GM19397 (cell line): ENCODE measurements around the gene PAK4.

Experiments
- ATAC-seq: cut with Tn5 transposase; IDR thresholded peaks from one replicate; pipeline ENCODE4 v1.9.1; 2021; ENCODE audit warnings: mild to moderate bottlenecking, moderate library complexity; ENCODE audit not compliant: unreplicated experiment

PAK4 gene

DNA sequence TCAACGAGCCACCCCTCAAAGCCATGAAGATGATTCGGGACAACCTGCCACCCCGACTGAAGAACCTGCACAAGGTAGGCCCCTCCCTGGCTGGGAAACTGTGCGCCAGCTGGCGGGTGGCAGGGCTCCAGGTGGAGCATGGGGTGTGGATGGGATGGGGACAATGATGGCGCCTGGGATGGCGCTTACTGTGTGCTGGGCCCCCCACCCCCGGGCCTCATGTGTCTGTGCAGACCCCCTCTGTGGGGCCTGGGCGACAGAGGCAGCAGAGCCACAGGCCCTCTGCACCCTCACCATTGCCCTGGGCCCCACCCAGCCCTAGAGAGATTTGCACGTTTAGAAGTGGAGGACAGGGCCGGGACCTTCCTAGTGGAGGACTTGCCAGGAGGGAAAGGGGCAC lies 52.1 kb downstream of the PAK4 start:
- ATAC-seq, result no peak

- no peak for ATAC-seq
Measured at GRCh38 chr19:39178296-39179006, 52.9 kb downstream of the PAK4 start.

GRCh38 chr19:39179754-39180153 lies 54.2 kb downstream of the PAK4 start:
- ATAC-seq, result no peak

- ATAC-seq, result no peak
Measured at GRCh38 chr19:39180749-39181148, 55.2 kb downstream of the PAK4 start.

- ATAC-seq, result no peak
Measured at GRCh38 chr19:39181500-39182173, 56.1 kb downstream of the PAK4 start.

- no peak for ATAC-seq
Measured at GRCh38 chr19:39182174-39182505, 56.6 kb downstream of the PAK4 start.

DNA sequence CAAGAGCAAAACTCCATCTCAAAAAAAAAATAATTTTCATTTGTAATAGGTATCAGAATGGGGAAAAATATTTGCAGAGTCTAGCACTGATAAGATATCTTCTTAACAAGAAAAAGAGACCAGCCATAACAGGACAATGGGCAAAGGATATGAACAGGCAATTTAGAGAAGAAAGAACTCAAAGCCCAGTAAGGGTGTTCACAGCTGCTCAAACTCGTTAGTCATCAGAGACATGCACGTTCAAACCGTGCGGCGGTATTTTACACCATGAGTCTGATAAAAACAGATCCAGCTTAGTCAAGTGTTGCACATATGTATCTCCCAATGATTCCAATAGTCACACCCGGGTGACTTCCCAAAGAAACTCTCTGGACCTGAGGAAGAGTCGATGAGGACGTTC lies 57.5 kb downstream of the PAK4 start:
- ATAC-seq, result no peak

DNA sequence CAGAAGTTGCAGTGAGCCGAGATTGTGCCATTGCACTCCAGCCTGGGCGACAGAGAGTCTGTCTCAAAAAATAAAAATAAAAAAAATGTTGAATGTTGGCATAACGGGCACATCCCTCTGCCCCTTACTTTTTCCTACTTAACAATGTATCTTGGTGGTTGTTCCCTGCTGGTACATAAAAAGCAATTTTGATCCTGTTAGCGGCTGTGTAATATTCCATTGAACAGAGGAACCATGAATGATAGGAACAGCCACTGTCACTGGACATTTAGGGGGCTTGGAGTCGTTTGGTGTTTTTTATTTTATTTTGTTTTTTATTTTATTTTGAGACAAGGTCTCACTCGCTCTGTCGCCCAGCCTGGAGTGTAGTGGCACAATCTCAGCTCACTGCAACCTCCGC lies 60.8 kb downstream of the PAK4 start:
- ATAC-seq, result no peak

GRCh38 chr19:39187552-39187943 lies 62.0 kb downstream of the PAK4 start:
- ATAC-seq, result no peak

- ATAC-seq, result no peak
Measured at GRCh38 chr19:39188960-39189359, 63.4 kb downstream of the PAK4 start.

GRCh38 chr19:39190768-39191167 lies 65.2 kb downstream of the PAK4 start:
- no peak for ATAC-seq

GRCh38 chr19:39192846-39193245 lies 67.3 kb downstream of the PAK4 start:
- no peak for ATAC-seq

- no peak for ATAC-seq
Measured at GRCh38 chr19:39193803-39194202, 68.2 kb downstream of the PAK4 start.

DNA sequence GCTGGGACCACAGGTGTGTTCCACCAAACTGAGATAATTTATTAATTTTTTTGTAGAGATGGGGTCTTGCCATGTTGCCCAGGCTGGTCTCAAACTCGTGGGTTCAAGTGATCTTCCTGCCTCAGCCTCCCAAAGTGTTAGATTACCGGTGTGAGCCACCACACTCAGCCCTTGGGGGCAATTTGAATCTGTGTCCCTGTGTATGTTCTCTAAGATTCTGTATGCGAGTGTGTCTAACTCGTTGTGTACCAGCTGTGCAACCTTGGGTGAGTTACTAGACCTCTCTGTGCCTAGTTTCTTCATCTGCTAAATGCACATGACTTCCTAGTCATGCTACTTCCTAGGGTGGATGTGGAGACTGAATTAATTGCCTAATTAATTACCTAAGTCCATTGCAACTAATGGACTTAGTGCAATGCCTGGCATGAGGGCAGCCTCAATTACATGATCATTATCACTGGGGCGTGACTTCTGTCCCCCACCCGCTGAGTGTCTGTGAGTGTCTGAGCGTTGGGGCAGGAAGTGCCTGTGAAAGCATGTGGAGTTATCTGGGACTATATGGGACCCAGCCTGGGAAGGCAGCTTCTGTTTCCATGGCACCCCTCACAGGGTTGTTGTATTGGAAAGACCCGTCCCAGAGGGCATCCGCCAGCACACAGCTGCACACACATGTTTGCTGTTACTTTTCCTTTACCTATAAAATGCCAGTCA lies 69.4 kb downstream of the PAK4 start:
- ATAC-seq, result no peak

DNA sequence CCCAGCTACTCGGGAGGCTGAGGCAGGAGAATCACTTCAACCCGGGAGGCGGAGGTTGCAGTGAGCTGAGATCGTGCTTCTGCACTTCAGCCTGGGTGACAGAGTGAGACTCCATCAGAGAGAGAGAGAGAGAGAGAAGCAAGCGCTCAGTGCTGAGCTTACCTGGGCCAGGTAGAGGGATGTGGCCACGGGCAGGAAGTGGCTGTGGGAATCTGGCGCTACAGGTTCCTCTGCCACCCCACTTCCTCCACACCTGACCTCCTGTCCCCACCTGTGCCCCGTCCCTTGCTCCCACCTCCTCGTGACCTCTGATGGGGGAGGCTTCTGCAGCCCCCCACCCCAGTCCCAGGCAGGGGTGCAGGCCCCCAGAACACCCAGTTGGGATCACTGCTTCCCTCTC lies 70.2 kb downstream of the PAK4 start:
- ATAC-seq, result no peak

- no peak for ATAC-seq
Measured at GRCh38 chr19:39196320-39196719, 70.7 kb downstream of the PAK4 start.

DNA sequence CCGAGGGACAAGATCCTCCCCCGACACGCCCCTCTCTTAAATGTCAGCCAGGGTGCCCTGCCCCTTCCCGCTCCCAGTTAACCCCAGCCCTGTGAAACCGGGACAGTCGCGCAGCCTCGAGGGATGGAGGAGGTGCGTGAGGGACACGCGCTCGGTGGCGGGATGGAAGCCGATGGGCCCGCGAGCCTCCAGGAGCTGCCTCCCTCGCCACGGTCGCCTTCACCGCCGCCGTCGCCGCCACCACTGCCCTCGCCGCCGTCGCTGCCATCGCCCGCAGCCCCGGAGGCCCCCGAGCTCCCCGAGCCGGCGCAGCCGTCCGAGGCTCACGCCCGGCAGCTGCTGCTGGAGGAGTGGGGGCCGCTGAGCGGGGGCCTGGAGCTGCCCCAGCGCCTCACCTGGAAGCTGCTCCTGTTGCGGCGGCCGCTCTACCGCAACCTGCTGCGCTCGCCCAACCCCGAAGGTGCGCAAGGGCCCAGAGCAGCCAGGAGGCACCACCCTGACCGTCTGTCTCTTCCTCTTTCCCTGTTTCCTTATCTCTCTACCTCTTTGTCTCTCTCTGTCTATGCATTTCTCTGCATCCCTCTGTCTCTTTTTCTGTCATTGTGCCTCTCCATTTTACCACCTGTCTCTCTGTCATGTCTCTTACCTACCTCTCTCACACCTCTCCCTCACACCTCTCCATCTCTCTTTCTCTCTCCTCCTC lies 71.4 kb downstream of the PAK4 start, which contains the start of gene NCCRP1:
TSS of gene NCCRP1 (plus strand) at position 105 of the 703 bp plus-strand sequence. CDS start at position 124, 19 bp downstream.
- no peak for ATAC-seq

GRCh38 chr19:39197808-39198207 lies 72.2 kb downstream of the PAK4 start:
- ATAC-seq, result no peak

GRCh38 chr19:39199025-39199424 lies 73.4 kb downstream of the PAK4 start:
- no peak for ATAC-seq

DNA sequence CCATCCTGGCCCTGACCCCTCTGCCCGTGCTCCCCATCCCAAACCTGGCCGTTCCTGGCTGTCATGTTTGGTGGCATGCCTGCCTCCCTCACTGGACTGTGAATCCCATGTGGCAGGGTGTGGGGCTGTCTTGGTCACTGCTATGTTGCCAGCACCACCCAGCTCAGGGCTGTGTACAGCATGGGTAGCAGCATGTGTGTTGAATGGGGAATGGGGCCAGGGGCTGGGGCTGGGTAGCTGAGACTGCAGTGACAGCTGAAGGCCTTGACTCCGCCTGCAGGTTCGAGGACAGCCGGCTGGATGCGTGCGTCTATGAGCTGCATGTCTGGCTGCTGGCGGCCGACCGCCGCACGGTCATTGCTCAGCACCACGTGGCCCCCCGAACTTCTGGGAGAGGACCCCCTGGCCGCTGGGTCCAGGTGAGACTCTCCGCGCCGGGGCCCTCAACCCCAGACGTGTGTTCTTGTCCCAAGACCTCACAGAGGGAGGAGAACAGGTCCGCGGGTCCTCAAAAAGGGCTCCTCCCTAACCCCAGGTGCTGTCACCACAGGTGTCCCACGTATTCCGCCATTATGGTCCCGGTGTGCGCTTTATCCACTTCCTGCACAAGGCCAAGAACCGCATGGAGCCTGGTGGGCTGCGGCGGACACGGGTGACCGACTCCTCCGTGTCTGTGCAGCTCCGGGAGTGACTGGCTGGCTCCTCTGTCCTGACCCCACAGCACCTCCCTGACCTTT lies 74.6 kb downstream of the PAK4 start:
- ATAC-seq, result no peak

- ATAC-seq, result no peak
Measured at GRCh38 chr19:39200803-39201115, 75.2 kb downstream of the PAK4 start.
